OCI-LY1 (cell line): ENCODE measurements around the gene CDC42BPA.

Experiments
- H2AFZ ChIP-seq: fragments of 200-600 bp; sonication (generic), shearing (Covaris generic); 2 replicates; pipeline ENCODE4 v1.6.0; 2014; ENCODE audit warnings: antibody characterized with exemption, mild to moderate bottlenecking, low read length
- H3F3A ChIP-seq: fragments of 200-600 bp; sonication (generic), shearing (Covaris generic); 2 replicates; pipeline ENCODE4 v1.6.0; 2014; ENCODE audit warnings: mild to moderate bottlenecking, antibody characterized with exemption, low read length, moderate library complexity; ENCODE audit not compliant: insufficient read depth
- H3K27ac ChIP-seq: fragments of 200-600 bp; sonication (generic); 2 replicates; pipeline ENCODE4 v1.5.1; 2014; ENCODE audit warnings: low read length, mixed run types, mild to moderate bottlenecking, low read depth; ENCODE audit not compliant: poor library complexity, severe bottlenecking
- H3K27me3 ChIP-seq: fragments of 200-600 bp; sonication (generic); 2 replicates; pipeline ENCODE4 v1.6.0; 2014; ENCODE audit warnings: antibody characterized with exemption, mild to moderate bottlenecking, low read length, moderate library complexity; ENCODE audit not compliant: insufficient read depth
- H3K36me3 ChIP-seq: fragments of 200-600 bp; sonication (generic); 2 replicates; pipeline ENCODE4 v1.6.1; 2014; ENCODE audit warnings: mild to moderate bottlenecking, antibody characterized with exemption, low read length, moderate library complexity, mixed read lengths; ENCODE audit not compliant: insufficient read depth
- H3K4me1 ChIP-seq: fragments of 200-600 bp; sonication (generic); 2 replicates; pipeline ENCODE4 v1.5.1; 2014; ENCODE audit warnings: mild to moderate bottlenecking, low read length, moderate library complexity; ENCODE audit not compliant: insufficient read depth, severe bottlenecking
- H3K4me2 ChIP-seq: fragments of 200-600 bp; sonication (generic), shearing (Covaris generic); 2 replicates; pipeline ENCODE4 v1.6.1; 2014; ENCODE audit warnings: low read length
- H3K4me3 ChIP-seq: fragments of 200-600 bp; sonication (generic); 2 replicates; pipeline ENCODE4 v1.5.1; 2014; ENCODE audit warnings: low read length, low read depth, mild to moderate bottlenecking, mixed read lengths; ENCODE audit not compliant: poor library complexity, severe bottlenecking
- H3K79me2 ChIP-seq: fragments of 200-600 bp; shearing (Covaris generic); 2 replicates; pipeline ENCODE4 v1.6.1; 2016; ENCODE audit warnings: mixed run types, low read length, mixed read lengths; ENCODE audit not compliant: insufficient read depth
- H3K9ac ChIP-seq: fragments of 200-600 bp; sonication (generic), shearing (Covaris generic); 2 replicates; pipeline ENCODE4 v1.6.1; 2014; ENCODE audit warnings: mild to moderate bottlenecking, low read length, mixed read lengths
- H3K9me2 ChIP-seq: fragments of 200-600 bp; sonication (generic), shearing (Covaris generic); 2 replicates; pipeline ENCODE4 v1.6.1; 2014; ENCODE audit warnings: low read depth, mild to moderate bottlenecking, low read length, mixed read lengths
- H3K9me3 ChIP-seq: fragments of 200-600 bp; shearing (Covaris generic); 2 replicates; pipeline ENCODE4 v1.6.1; 2014; ENCODE audit warnings: low read length, mixed read lengths
- H4K20me1 ChIP-seq: fragments of 200-600 bp; sonication (generic), shearing (Covaris generic); 2 replicates; pipeline ENCODE4 v1.6.0; 2016; ENCODE audit warnings: mild to moderate bottlenecking, low read length; ENCODE audit not compliant: insufficient read depth
- EZH2 ChIP-seq: fragments of 200-600 bp; sonication (generic), shearing (Covaris generic); IDR thresholded peaks from 2 replicates; pipeline ENCODE4 v1.8.0; 2017; ENCODE audit warnings: borderline replicate concordance, mixed run types, mild to moderate bottlenecking, antibody characterized with exemption, low read length, moderate library complexity, mixed read lengths
- TF ChIP-seq, protein P1 (sequence below): fragments of 200-600 bp; sonication (generic), shearing (Covaris generic); IDR thresholded peaks from 2 replicates; pipeline ENCODE4 v1.5.1; 2017; ENCODE audit warnings: mild to moderate bottlenecking, antibody characterized with exemption, low read length, moderate library complexity, mixed read lengths

CDC42BPA gene

DNA sequence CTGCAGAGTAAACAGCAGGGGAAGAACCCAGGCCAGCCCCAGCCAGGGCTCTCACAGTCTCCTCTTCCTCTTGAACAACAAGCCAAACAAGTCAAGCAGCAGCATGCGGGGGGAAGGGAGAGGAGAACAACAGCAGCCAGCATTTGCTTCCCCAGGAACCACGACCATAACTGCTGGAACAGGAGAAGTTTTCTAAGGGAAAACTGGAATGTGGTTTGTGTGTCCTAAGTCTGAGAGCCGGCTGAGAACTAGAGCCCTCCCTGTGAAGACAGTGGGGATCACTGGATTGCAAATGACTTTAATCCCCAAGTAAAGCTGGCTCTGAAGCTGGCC is 330.0 kb downstream of the CDC42BPA start:
- H3K9me2 ChIP-seq, result no peaks in the 10 kb centered on the region
- no peaks in the 10 kb centered on the region for H3K79me2 ChIP-seq
- no peaks in the 10 kb centered on the region for H3K9me3 ChIP-seq
- H3K36me3 ChIP-seq, result no peaks in the 10 kb centered on the region
- no peak overlapping the region for H2AFZ ChIP-seq
- peaks cover 19% of the 10 kb centered on the region for H3K4me1 ChIP-seq
- no peak overlapping the region for H3K9ac ChIP-seq
- H3F3A ChIP-seq, result no peaks in the 10 kb centered on the region
- TF ChIP-seq, protein P1, sequence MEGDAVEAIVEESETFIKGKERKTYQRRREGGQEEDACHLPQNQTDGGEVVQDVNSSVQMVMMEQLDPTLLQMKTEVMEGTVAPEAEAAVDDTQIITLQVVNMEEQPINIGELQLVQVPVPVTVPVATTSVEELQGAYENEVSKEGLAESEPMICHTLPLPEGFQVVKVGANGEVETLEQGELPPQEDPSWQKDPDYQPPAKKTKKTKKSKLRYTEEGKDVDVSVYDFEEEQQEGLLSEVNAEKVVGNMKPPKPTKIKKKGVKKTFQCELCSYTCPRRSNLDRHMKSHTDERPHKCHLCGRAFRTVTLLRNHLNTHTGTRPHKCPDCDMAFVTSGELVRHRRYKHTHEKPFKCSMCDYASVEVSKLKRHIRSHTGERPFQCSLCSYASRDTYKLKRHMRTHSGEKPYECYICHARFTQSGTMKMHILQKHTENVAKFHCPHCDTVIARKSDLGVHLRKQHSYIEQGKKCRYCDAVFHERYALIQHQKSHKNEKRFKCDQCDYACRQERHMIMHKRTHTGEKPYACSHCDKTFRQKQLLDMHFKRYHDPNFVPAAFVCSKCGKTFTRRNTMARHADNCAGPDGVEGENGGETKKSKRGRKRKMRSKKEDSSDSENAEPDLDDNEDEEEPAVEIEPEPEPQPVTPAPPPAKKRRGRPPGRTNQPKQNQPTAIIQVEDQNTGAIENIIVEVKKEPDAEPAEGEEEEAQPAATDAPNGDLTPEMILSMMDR, result no peak
- TF ChIP-seq EZH2, result no peak
- no peak overlapping the region for H3K4me3 ChIP-seq
- H3K27ac ChIP-seq, result no peak overlapping the region
- H3K27me3 ChIP-seq, result peaks cover 7% of the 10 kb centered on the region; the same call in 1 of the 2 replicates
- H4K20me1 ChIP-seq, result no peaks in the 10 kb centered on the region
- H3K4me2 ChIP-seq, result no peak overlapping the region

DNA sequence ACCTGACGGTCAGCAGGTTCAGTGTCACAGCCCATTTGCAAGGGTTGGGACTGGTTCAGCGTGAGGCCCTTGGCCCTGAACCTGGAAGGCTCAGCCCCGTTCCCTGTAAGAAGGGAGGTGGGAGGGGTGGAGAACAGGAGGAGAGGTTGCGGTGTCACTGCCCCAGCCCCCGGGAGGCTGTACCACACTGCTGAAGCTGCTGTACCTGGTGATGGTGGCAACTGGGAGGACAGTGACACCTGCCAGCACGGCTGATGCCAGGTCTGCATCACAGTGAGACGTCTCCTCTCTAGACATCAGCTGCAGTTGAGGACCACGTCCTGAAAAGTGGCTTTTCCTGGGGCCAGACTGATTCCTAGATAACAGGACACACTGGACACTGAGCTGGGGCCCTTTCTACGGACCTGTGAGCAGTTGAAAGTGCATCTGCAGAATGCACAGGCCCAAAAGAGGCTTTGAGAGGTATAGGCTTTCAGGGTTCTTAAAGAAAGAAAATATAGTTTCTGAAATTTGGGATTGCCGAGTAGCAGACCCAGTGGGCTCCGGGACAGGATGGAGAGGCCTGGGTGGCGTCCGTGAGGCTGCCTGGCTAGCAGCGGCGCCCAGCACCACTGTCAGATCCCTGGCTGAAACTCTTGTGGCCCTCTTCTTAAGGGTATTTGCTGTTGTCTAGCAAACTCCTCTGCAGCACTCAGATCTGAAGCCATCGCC is 330.5 kb downstream of the CDC42BPA start:
- H3K9me2 ChIP-seq, result no peaks in the 10 kb centered on the region
- no peaks in the 10 kb centered on the region for H3F3A ChIP-seq
- peaks cover 3% of the 10 kb centered on the region; the same call in 1 of the 2 replicates for H3K27me3 ChIP-seq
- no peaks in the 10 kb centered on the region for H3K79me2 ChIP-seq
- H3K9me3 ChIP-seq, result no peaks in the 10 kb centered on the region
- H3K27ac ChIP-seq, result no peak overlapping the region
- H3K9ac ChIP-seq, result no peak overlapping the region
- H3K4me3 ChIP-seq, result no peak overlapping the region
- no peak overlapping the region for H3K4me2 ChIP-seq
- H3K4me1 ChIP-seq, result peaks cover 19% of the 10 kb centered on the region
- TF ChIP-seq, protein P1, result no peak
- TF ChIP-seq EZH2, result no peak
- H4K20me1 ChIP-seq, result no peaks in the 10 kb centered on the region
- H3K36me3 ChIP-seq, result no peaks in the 10 kb centered on the region
- no peak overlapping the region for H2AFZ ChIP-seq

DNA sequence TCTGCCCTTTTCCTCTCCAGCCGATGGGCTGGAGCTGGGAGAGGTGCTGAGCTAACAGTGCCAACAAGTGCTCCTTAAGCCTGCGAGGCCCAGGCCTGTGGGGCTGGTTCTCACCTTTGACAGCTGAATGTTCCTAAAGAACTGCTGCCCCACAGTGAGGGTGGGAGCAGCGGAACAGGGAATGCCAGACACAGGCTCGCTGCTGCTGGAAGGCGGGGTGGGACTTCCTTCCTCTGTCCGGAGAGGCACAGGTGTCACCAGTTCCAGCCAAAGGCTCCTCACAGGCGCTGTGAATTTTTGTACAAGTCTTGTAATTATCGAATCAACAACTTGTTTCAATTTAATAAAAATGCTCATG is 331.1 kb downstream of the CDC42BPA start:
- no peaks in the 10 kb centered on the region for H4K20me1 ChIP-seq
- no peak overlapping the region for H3K27ac ChIP-seq
- no peaks in the 10 kb centered on the region for H3K27me3 ChIP-seq
- no peak overlapping the region for H3K4me3 ChIP-seq
- H3K79me2 ChIP-seq, result no peaks in the 10 kb centered on the region
- no peak overlapping the region for H2AFZ ChIP-seq
- H3F3A ChIP-seq, result no peaks in the 10 kb centered on the region
- no peak overlapping the region for H3K9ac ChIP-seq
- H3K4me2 ChIP-seq, result no peak overlapping the region
- TF ChIP-seq EZH2, result no peak
- TF ChIP-seq, protein P1, result no peak
- H3K9me2 ChIP-seq, result no peaks in the 10 kb centered on the region
- peaks cover 19% of the 10 kb centered on the region for H3K4me1 ChIP-seq
- H3K9me3 ChIP-seq, result no peaks in the 10 kb centered on the region
- no peaks in the 10 kb centered on the region for H3K36me3 ChIP-seq
